ENCODE data around the gene BMP15. TPM values are rescaled to one million over a fixed set of nuclear protein-coding genes. Genes with fewer than 3 reads are reported as not detected.
A peak's percentile ranks its signal among the peaks of the same experiment; 100 is the strongest.

The BMP15 gene
- total RNA-seq, 1 donor from 2014 or later = not detected

DNA sequence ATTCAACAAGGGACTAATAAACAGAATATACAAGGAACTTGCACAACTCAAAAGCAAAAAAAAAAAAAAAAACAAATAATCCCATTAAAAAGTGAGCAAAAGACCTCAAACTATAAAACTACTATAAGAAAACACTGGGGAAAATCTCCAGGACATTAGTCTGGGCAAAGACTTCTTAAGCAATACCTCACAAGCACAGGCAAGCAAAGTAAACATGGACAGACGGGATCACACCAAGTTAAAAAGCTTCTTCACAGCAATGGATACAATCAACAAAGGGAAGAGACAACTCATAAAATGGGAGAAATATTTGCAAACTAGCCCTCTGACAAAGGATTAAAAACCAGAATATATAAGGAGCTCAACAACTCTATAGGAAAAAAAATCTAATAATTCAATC is 17.1 kb upstream of the BMP15 start:
- ATAC-seq = no peak

DNA sequence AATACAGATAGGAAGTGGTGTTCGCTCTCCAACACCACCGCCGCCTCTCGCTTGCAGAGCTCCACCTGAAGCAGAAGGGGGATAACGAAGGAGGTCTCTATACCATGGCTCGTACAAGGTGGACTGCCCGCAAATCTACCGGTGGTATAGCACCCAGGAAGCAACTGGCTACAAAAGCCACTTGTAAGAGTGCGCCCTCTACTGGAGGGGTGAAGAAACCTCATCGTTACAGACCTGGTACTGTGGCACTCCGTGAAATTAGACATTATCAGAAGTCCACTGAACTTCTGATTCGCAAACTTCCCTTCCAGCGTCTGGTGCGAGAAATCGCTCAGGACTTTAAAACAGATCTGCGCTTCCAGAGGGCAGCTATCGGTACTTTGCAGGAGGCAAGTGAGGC is 5.2 kb upstream of the BMP15 start:
- DNase-seq (no peak), ATAC-seq (no peak)
- Histone ChIP-seq H3K4me1 (peaks cover 3% of the 10 kb centered on the region), H3K36me3 (no peaks in the 10 kb centered on the region), H3K4me3 (no peak overlapping the region), H3K9me3 (no peaks in the 10 kb centered on the region), H3K27me3 (ENCODE audit: low read depth) (no peaks in the 10 kb centered on the region), H3K27ac (no peak overlapping the region)
- intact Hi-C loops (cut with DNase I) = no loop called here
- peak; percentile 21 for TF ChIP-seq CTCF (IDR thresholded peaks at IDR 0.05)

More for the DNA sequence above, 17.1 kb upstream of the BMP15 start:
- no peak overlapping the region for H3K27ac ChIP-seq
- no peaks in the 10 kb centered on the region for H3K9me3 ChIP-seq
- TF ChIP-seq CTCF (IDR thresholded peaks at IDR 0.05) = no peak
- no peaks in the 10 kb centered on the region for H3K4me1 ChIP-seq
- no peaks in the 10 kb centered on the region for H3K36me3 ChIP-seq
- no peaks in the 10 kb centered on the region for H3K27me3 ChIP-seq (ENCODE audit: low read depth)
- no peak for DNase-seq
- no peak overlapping the region for H3K4me3 ChIP-seq
- intact Hi-C loops (cut with DNase I) = loop anchor here (10.0 kb wide), 1 partner anchor 139 kb away; no protein-coding TSS in a partner anchor

DNA sequence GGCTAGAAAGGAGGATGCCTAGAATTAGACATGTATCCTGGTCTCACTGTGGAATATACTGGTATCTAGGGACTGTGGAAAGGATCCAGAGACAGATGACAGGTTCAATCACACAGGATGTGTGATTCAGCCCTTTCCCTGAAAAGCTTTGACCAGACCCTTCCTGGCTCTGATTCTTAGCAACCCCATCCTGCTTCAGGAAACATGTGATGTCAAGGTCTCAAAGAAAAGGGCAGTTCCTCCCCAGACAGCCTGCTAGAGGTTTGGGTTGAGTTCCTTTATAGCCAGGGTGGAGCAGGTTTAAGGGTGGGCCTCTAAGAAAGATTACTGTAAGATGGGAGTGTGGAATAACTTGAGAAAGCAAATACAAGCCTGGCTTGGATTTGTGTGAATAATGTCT is 3.0 kb downstream of the BMP15 start:
- Histone ChIP-seq H3K9me3 (no peaks in the 10 kb centered on the region), H3K27me3 (ENCODE audit: low read depth) (no peaks in the 10 kb centered on the region), H3K27ac (no peak overlapping the region), H3K4me3 (no peak overlapping the region), H3K4me1 (no peaks in the 10 kb centered on the region), H3K36me3 (no peaks in the 10 kb centered on the region)
- intact Hi-C loops (cut with DNase I) = no loop called here
- no peak for TF ChIP-seq CTCF (IDR thresholded peaks at IDR 0.05)
- ATAC-seq (no peak), DNase-seq (no peak)

DNA sequence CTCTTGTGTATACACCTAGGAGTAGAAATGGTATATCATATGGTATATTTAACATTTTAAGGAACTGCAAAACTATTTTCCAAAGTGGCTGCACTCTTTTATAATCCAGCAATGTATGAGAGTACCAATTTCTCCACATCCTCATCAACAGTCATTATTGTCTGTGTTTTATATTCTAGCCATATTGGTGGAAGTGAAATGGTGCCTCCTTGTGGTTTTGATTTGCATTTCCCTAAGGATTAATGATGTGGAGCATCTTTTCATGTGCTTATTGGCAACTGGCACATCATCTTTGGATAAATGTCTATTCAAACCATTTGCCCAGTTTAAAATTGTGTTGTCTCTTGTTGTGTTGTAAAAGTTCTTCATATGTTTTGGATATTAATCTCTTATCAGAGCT is 9.6 kb downstream of the BMP15 start:
- TF ChIP-seq CTCF (IDR thresholded peaks at IDR 0.05) = peak; percentile 34
- H3K27me3 ChIP-seq (ENCODE audit: low read depth) = no peaks in the 10 kb centered on the region
- no peak overlapping the region for H3K27ac ChIP-seq
- intact Hi-C loops (cut with DNase I) = no loop called here
- H3K36me3 ChIP-seq = no peaks in the 10 kb centered on the region
- ATAC-seq (no peak), DNase-seq (no peak)
- H3K4me1 ChIP-seq = no peaks in the 10 kb centered on the region
- H3K4me3 ChIP-seq = no peak overlapping the region
- H3K9me3 ChIP-seq = no peaks in the 10 kb centered on the region

GRCh38 chrX:50927127-50927526 is 16.6 kb downstream of the BMP15 start:
- Histone ChIP-seq H3K9me3 (no peaks in the 10 kb centered on the region), H3K36me3 (no peaks in the 10 kb centered on the region), H3K27ac (no peak overlapping the region), H3K4me3 (no peak overlapping the region), H3K4me1 (no peaks in the 10 kb centered on the region), H3K27me3 (ENCODE audit: low read depth) (no peaks in the 10 kb centered on the region)
- DNase-seq (no peak), ATAC-seq (no peak)
- TF ChIP-seq CTCF (IDR thresholded peaks at IDR 0.05) = no peak
- intact Hi-C loops (cut with DNase I) = no loop called here

DNA sequence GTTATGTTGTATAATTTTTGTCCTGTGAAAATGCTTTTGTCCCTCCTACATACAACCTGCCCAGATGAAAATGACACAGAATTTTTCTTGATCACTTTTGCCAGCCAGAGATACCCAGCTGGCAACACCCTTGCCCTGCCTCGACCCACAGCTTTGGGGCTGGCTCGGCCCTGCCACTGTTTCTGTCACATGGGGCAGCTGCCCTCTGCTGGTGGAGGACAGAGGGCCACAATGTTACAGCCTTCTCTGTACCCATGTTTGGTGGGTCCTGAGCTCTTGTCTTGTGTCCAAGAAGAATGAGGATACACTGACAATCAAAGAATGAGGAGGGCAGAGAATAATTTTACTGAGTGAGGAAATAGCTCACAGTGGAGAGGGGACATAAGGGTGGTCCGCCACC is 31.1 kb downstream of the BMP15 start:
- peak; percentile 32 for TF ChIP-seq CTCF (IDR thresholded peaks at IDR 0.05)
- Histone ChIP-seq H3K4me3 (no peak overlapping the region), H3K27ac (no peak overlapping the region), H3K27me3 (ENCODE audit: low read depth) (no peaks in the 10 kb centered on the region), H3K36me3 (no peaks in the 10 kb centered on the region), H3K4me1 (no peaks in the 10 kb centered on the region), H3K9me3 (no peaks in the 10 kb centered on the region)
- ATAC-seq (peak in 1 of 2 donors; percentile 44), DNase-seq (no peak)
- intact Hi-C loops (cut with DNase I) = no loop called here

All from lower lobe of right lung (tissue), 2 donors.